SK-N-MC (cell line): Measurements from ENCODE around the gene FLCN.

Experiments used
- DNase-seq: peaks from one replicate; pipeline ENCODE4 v3.0.0-alpha.2; 2011; ENCODE audit warnings: low read depth, low spot score
- H3K27ac ChIP-seq: fragments of 200-600 bp; sonication (generic); 2 replicates; pipeline ENCODE4 v1.5.1; 2016; ENCODE audit warnings: mixed run types
- H3K36me3 ChIP-seq: fragments of 200-600 bp; sonication (generic); 2 replicates; pipeline ENCODE4 v1.6.1; 2017; ENCODE audit warnings: antibody characterized with exemption, low read length, mixed read lengths; ENCODE audit not compliant: insufficient read depth
- H3K4me3 ChIP-seq: fragments of 200-600 bp; sonication (generic); 2 replicates; pipeline ENCODE4 v1.5.1; 2016
- H3K9ac ChIP-seq: fragments of 200-600 bp; sonication (generic); 2 replicates; pipeline ENCODE4 v1.8.0; 2017; ENCODE audit warnings: mixed run types, mixed read lengths; ENCODE audit not compliant: insufficient read length
- H3K9me3 ChIP-seq: fragments of 200-600 bp; sonication (generic); 2 replicates; pipeline ENCODE4 v1.6.1; 2017; ENCODE audit warnings: low read depth, mild to moderate bottlenecking, antibody characterized with exemption, low read length, moderate library complexity, mixed read lengths
- EZH2 ChIP-seq: fragments of 200-600 bp; sonication (generic); IDR thresholded peaks from one replicate; pipeline ENCODE4 v1.6.1; 2017; ENCODE audit warnings: antibody characterized with exemption
- FOXP2 ChIP-seq: optimal IDR thresholded peaks from 2 replicates; pipeline ENCODE3; 2011; ENCODE audit warnings: mild to moderate bottlenecking, moderate library complexity; ENCODE audit not compliant: insufficient read depth; ENCODE audit errors: extremely low read length, control extremely low read depth
- POLR2AphosphoS5 ChIP-seq: IDR thresholded peaks from 2 replicates; pipeline ENCODE4 v1.6.1; 2012; ENCODE audit warnings: mild to moderate bottlenecking, low read depth, low read length, borderline replicate concordance

Gene FLCN

GRCh38 chr17:17172001-17172939 is 64.7 kb downstream of the FLCN start:
- DNase-seq: no peak
- H3K4me3 ChIP-seq: no peak overlapping the region
- no peak overlapping the region for H3K27ac ChIP-seq
- no peak overlapping the region for H3K9ac ChIP-seq
- no peaks in the 10 kb centered on the region for H3K9me3 ChIP-seq
- H3K36me3 ChIP-seq: peaks cover 15% of the 10 kb centered on the region; the same call in 1 of the 2 replicates
- TF ChIP-seq POLR2AphosphoS5 (no peak), FOXP2 (no peak), EZH2 (no peak)

GRCh38 chr17:17171186-17171585 is 65.8 kb downstream of the FLCN start:
- Histone ChIP-seq H3K27ac (no peak overlapping the region), H3K9me3 (no peaks in the 10 kb centered on the region), H3K4me3 (no peak overlapping the region), H3K9ac (no peak overlapping the region), H3K36me3 (peaks cover 7% of the 10 kb centered on the region; the same call in 1 of the 2 replicates)
- TF ChIP-seq POLR2AphosphoS5 (no peak), FOXP2 (no peak), EZH2 (no peak)
- DNase-seq: no peak

- Histone ChIP-seq H3K9me3 (no peaks in the 10 kb centered on the region), H3K36me3 (peaks cover 9% of the 10 kb centered on the region; the same call in 1 of the 2 replicates), H3K4me3 (no peak overlapping the region), H3K27ac (no peak overlapping the region), H3K9ac (no peak overlapping the region)
- DNase-seq: no peak
- TF ChIP-seq FOXP2 (no peak), POLR2AphosphoS5 (no peak), EZH2 (no peak)
These were observed 66.5 kb downstream of the FLCN start for GRCh38 chr17:17170346-17170985.

GRCh38 chr17:17169396-17169795 is 67.6 kb downstream of the FLCN start:
- Histone ChIP-seq H3K36me3 (peaks cover 11% of the 10 kb centered on the region; the same call in 1 of the 2 replicates), H3K9ac (no peak overlapping the region), H3K4me3 (no peak overlapping the region), H3K9me3 (no peaks in the 10 kb centered on the region), H3K27ac (no peak overlapping the region)
- no peak for TF ChIP-seq FOXP2
- no peak for TF ChIP-seq EZH2
- no peak for TF ChIP-seq POLR2AphosphoS5
- no peak for DNase-seq

GRCh38 chr17:17168401-17168800 is 68.6 kb downstream of the FLCN start:
- peaks cover 7% of the 10 kb centered on the region; the same call in 1 of the 2 replicates for H3K36me3 ChIP-seq
- no peak overlapping the region for H3K4me3 ChIP-seq
- H3K9me3 ChIP-seq: no peaks in the 10 kb centered on the region
- no peak for DNase-seq
- TF ChIP-seq EZH2 (no peak), FOXP2 (no peak), POLR2AphosphoS5 (no peak)
- no peak overlapping the region for H3K9ac ChIP-seq
- H3K27ac ChIP-seq: no peak overlapping the region

- Histone ChIP-seq H3K36me3 (peaks cover 7% of the 10 kb centered on the region; the same call in 1 of the 2 replicates), H3K4me3 (no peak overlapping the region), H3K9me3 (no peaks in the 10 kb centered on the region), H3K9ac (no peak overlapping the region), H3K27ac (no peak overlapping the region)
- no peak for DNase-seq
- TF ChIP-seq FOXP2 (no peak), POLR2AphosphoS5 (no peak), EZH2 (no peak)
These were observed 69.0 kb downstream of the FLCN start for GRCh38 chr17:17167986-17168385.

GRCh38 chr17:17167356-17167755 is 69.6 kb downstream of the FLCN start:
- H3K9me3 ChIP-seq: no peaks in the 10 kb centered on the region
- TF ChIP-seq FOXP2 (no peak), POLR2AphosphoS5 (no peak), EZH2 (no peak)
- no peak overlapping the region for H3K27ac ChIP-seq
- H3K9ac ChIP-seq: no peak overlapping the region
- DNase-seq: no peak
- H3K4me3 ChIP-seq: no peak overlapping the region
- H3K36me3 ChIP-seq: peaks cover 7% of the 10 kb centered on the region; the same call in 1 of the 2 replicates

- Histone ChIP-seq H3K27ac (no peak overlapping the region), H3K9ac (no peak overlapping the region), H3K9me3 (no peaks in the 10 kb centered on the region), H3K36me3 (peaks cover 12% of the 10 kb centered on the region; the same call in 1 of the 2 replicates), H3K4me3 (no peak overlapping the region)
- no peak for TF ChIP-seq EZH2
- TF ChIP-seq POLR2AphosphoS5: no peak
- no peak for TF ChIP-seq FOXP2
- DNase-seq: no peak
These were observed 70.5 kb downstream of the FLCN start for GRCh38 chr17:17166446-17166845.
